Loucy (cell line): Measurements from ENCODE around the gene CPLANE2.

Source experiments
- EZH2phosphoT487 ChIP-seq: fragments of 200-600 bp; IDR thresholded peaks from 2 replicates; pipeline ENCODE4 v1.6.1; 2018; ENCODE audit warnings: antibody characterized with exemption, mild to moderate bottlenecking, moderate library complexity, borderline replicate concordance
- TF ChIP-seq, protein P1 (sequence below): fragments of 200-600 bp; sonication (generic); conservative IDR thresholded peaks from 2 replicates; pipeline ENCODE4 v1.5.1; 2014; ENCODE audit warnings: mild to moderate bottlenecking, antibody characterized with exemption, low read length

DNA sequence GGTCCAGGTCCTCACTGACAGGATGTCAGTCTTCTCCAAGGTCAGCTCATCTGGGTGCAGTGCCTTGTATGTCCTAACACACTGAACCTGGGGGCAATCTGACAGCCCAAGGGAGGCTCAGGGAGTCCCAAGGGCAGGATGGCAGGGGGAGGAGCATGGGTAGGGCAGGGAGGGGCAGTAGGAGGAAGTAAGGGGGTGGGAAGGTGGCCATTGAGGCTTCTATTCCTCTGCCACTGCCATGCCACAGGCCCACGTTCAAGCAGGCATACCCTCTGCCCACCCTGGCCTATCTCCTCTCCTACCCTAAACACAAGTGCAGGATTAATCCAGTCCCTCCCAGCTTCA is 37.9 kb downstream of the CPLANE2 start:
- TF ChIP-seq, protein P1, sequence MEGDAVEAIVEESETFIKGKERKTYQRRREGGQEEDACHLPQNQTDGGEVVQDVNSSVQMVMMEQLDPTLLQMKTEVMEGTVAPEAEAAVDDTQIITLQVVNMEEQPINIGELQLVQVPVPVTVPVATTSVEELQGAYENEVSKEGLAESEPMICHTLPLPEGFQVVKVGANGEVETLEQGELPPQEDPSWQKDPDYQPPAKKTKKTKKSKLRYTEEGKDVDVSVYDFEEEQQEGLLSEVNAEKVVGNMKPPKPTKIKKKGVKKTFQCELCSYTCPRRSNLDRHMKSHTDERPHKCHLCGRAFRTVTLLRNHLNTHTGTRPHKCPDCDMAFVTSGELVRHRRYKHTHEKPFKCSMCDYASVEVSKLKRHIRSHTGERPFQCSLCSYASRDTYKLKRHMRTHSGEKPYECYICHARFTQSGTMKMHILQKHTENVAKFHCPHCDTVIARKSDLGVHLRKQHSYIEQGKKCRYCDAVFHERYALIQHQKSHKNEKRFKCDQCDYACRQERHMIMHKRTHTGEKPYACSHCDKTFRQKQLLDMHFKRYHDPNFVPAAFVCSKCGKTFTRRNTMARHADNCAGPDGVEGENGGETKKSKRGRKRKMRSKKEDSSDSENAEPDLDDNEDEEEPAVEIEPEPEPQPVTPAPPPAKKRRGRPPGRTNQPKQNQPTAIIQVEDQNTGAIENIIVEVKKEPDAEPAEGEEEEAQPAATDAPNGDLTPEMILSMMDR, result no peak
- TF ChIP-seq EZH2phosphoT487, result no peak
